Endothelial cell (in vitro differentiated cells): ENCODE measurements around the gene CSTF1. TPM values are rescaled to one million over a fixed set of nuclear protein-coding genes. Genes with fewer than 3 reads are reported as not detected.

Source experiments
- DNase-seq: peaks from one replicate; pipeline ENCODE4 v3.0.0; 2021; ENCODE audit warnings: low spot score
- H3K27ac Mint-ChIP-seq: one replicate; pipeline ENCODE4 v1.8.0; 2021; ENCODE audit warnings: mixed read lengths, inconsistent platforms; ENCODE audit not compliant: unreplicated experiment
- H3K27me3 Mint-ChIP-seq: one replicate; pipeline ENCODE4 v1.8.0; 2021; ENCODE audit warnings: mild to moderate bottlenecking, moderate library complexity, mixed read lengths, inconsistent platforms; ENCODE audit not compliant: unreplicated experiment
- H3K36me3 Mint-ChIP-seq: one replicate; pipeline ENCODE4 v1.8.0; 2021; ENCODE audit warnings: mild to moderate bottlenecking, low read depth, mixed read lengths, inconsistent platforms; ENCODE audit not compliant: unreplicated experiment
- H3K4me1 Mint-ChIP-seq: one replicate; pipeline ENCODE4 v1.8.0; 2021; ENCODE audit warnings: mild to moderate bottlenecking, mixed read lengths, inconsistent platforms; ENCODE audit not compliant: unreplicated experiment
- H3K4me3 Mint-ChIP-seq: one replicate; pipeline ENCODE4 v1.8.0; 2021; ENCODE audit warnings: mild to moderate bottlenecking, mixed read lengths, inconsistent platforms; ENCODE audit not compliant: unreplicated experiment
- H3K9me3 Mint-ChIP-seq: one replicate; pipeline ENCODE4 v1.8.0; 2021; ENCODE audit warnings: mixed read lengths, inconsistent platforms; ENCODE audit not compliant: unreplicated experiment
- CTCF ChIP-seq: fragments of 200-600 bp; sonication (generic); IDR thresholded peaks from one replicate; pipeline ENCODE4 v1.5.0; 2021; ENCODE audit warnings: antibody characterized with exemption; ENCODE audit not compliant: unreplicated experiment
- long read RNA-seq: library from polyadenylated mRNA; unstranded; transcript quantifications from one replicate; pipeline ENCODE4 v2.0.0, GENCODE V29; 2020; ENCODE audit not compliant: unreplicated experiment
- total RNA-seq: library from RNA; stranded (reverse); fragmentation: NEBNext Ultra II Directional; extraction: Animal tissue kit (Norgen Biotek cat#: 25700); gene quantifications from one replicate; pipeline ENCODE4 v1.2.1, GENCODE V29; 2021; ENCODE audit not compliant: unreplicated experiment

The CSTF1 gene
- total RNA-seq = 42.0 TPM
- long read RNA-seq, full-length matches to known transcripts = 19 of 26 reads
- long read RNA-seq, partial matches to known transcripts = 0 of 26 reads
- long read RNA-seq, other reads (novel, unspliced or antisense) = 7 of 26 reads

GRCh38 chr20:56392132-56392880 is at the start of gene CSTF1, which contains the start of gene AURKA:
Gene CSTF1 (plus strand): TSS chr20:56392645. CDS start chr20:56395553, 2,908 bp downstream.
Gene AURKA (minus strand): TSS chr20:56392215. CDS start chr20:56388197, 4,018 bp downstream.
- no peaks in the 10 kb centered on the region for H3K9me3 Mint-ChIP-seq
- peak; percentile 99 for DNase-seq
- H3K27ac Mint-ChIP-seq = peak within 1 kb of the TSS; percentile 33
- H3K36me3 Mint-ChIP-seq = peaks cover 13% of the 10 kb centered on the region
- H3K4me1 Mint-ChIP-seq = peaks cover 12% of the 10 kb centered on the region
- H3K27me3 Mint-ChIP-seq = peaks cover 6% of the 10 kb centered on the region
- no peak for TF ChIP-seq CTCF
- H3K4me3 Mint-ChIP-seq = no peak within 1 kb of the TSS

- Mint-ChIP-seq H3K4me3 (no peak overlapping the region), H3K9me3 (peaks cover 8% of the 10 kb centered on the region), H3K4me1 (peaks cover 5% of the 10 kb centered on the region), H3K27ac (no peak overlapping the region), H3K36me3 (no peaks in the 10 kb centered on the region), H3K27me3 (peaks cover 5% of the 10 kb centered on the region)
- TF ChIP-seq CTCF = no peak
- no peak for DNase-seq
Measured at GRCh38 chr20:56342783-56343182, 49.7 kb upstream of the CSTF1 start.

DNA sequence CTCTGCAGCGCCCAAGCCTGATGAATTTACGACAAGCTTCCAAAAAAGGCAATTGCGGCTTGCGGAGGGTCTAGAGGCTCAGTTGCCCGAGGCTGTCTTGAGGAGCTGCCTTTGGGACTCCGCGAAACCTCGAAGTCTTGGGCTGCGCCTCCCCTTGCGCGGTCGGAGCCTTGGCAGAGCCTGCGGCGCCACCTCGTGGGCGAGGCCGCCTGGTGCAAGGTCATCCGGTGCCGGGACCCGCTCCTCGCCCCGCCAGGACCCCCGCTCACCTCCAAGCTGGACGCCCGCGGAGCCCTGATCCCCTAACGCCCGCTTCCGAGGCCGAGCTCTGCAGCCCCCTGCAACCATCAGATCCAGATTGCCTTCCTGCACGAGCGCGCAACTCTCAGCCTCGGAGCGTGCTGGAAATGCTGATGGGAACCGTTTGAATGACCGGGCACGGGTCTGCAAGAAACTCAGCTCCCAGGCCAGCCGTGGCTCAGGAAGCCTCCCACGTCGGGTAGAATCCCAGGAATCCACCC is 48.5 kb upstream of the CSTF1 start:
- Mint-ChIP-seq H3K9me3 (peaks cover under 1% of the 10 kb centered on the region), H3K27ac (no peak overlapping the region), H3K4me3 (no peak overlapping the region), H3K36me3 (no peaks in the 10 kb centered on the region), H3K4me1 (peaks cover 12% of the 10 kb centered on the region), H3K27me3 (peaks cover 5% of the 10 kb centered on the region)
- TF ChIP-seq CTCF = peak; percentile 88
- peak; percentile 80 for DNase-seq

- no peaks in the 10 kb centered on the region for H3K9me3 Mint-ChIP-seq
- no peak overlapping the region for H3K27ac Mint-ChIP-seq
- H3K27me3 Mint-ChIP-seq = peaks cover 4% of the 10 kb centered on the region
- H3K4me3 Mint-ChIP-seq = no peak overlapping the region
- H3K36me3 Mint-ChIP-seq = no peaks in the 10 kb centered on the region
- TF ChIP-seq CTCF = no peak
- DNase-seq = no peak
- peaks cover 12% of the 10 kb centered on the region for H3K4me1 Mint-ChIP-seq
Measured at GRCh38 chr20:56345911-56346310, 46.5 kb upstream of the CSTF1 start.
